PC-3 (cell line): ENCODE results near the gene SCRT2.

Experiments used
- EZH2 ChIP-seq: fragments of 300-600 bp; sonication (generic); IDR thresholded peaks from one replicate; pipeline ENCODE4 v1.6.1; 2017; ENCODE audit warnings: antibody characterized with exemption, mild to moderate bottlenecking, low read length; ENCODE audit not compliant: unreplicated experiment
- EZH2phosphoT487 ChIP-seq: fragments of 300-600 bp; sonication (generic); IDR thresholded peaks from 2 replicates; pipeline ENCODE4 v1.6.1; 2018; ENCODE audit warnings: mild to moderate bottlenecking, antibody characterized with exemption, low read length, borderline replicate concordance
- TF ChIP-seq, protein P1 (sequence below): fragments of 300-600 bp; sonication (generic); conservative IDR thresholded peaks from 2 replicates; pipeline ENCODE4 v1.5.1; 2017; ENCODE audit warnings: antibody characterized with exemption, low read depth, mild to moderate bottlenecking, low read length

DNA sequence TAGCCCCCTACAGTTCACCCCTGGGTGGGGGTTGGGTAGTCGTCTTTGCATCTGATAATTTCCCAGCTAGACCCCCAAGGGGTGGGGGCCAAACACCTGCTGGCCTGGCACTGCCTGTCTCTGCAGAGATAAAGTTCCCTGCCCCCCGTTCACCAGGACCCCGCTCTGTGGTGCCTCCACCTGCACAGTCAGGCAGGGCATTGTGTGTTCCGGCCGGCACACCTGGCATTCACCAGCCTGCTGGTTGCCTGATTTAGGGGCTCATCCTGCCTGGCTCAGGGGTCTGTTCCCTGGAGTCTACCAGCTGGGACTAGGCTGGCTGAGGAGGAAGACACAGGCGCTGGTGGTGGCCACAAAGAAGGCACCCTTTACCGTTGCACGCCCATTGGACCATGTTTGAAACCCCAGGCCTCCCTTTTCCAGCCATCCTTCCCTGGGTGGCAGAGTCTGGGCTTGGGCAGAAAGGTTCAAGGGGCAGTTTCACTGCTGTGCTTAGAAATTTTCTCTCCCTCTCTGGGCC is 30.8 kb upstream of the SCRT2 start:
- TF ChIP-seq, protein P1, sequence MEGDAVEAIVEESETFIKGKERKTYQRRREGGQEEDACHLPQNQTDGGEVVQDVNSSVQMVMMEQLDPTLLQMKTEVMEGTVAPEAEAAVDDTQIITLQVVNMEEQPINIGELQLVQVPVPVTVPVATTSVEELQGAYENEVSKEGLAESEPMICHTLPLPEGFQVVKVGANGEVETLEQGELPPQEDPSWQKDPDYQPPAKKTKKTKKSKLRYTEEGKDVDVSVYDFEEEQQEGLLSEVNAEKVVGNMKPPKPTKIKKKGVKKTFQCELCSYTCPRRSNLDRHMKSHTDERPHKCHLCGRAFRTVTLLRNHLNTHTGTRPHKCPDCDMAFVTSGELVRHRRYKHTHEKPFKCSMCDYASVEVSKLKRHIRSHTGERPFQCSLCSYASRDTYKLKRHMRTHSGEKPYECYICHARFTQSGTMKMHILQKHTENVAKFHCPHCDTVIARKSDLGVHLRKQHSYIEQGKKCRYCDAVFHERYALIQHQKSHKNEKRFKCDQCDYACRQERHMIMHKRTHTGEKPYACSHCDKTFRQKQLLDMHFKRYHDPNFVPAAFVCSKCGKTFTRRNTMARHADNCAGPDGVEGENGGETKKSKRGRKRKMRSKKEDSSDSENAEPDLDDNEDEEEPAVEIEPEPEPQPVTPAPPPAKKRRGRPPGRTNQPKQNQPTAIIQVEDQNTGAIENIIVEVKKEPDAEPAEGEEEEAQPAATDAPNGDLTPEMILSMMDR: no peak
- no peak for TF ChIP-seq EZH2
- no peak for TF ChIP-seq EZH2phosphoT487
